Skin epidermis (tissue), 12 donors: ENCODE data around the gene HOXD9.

Source experiments
- H3K27ac ChIP-seq, 21 experiments: fragments of 200-600 bp; sonication (generic) in 11 of 21; one replicate each; pipeline ENCODE4 v1.5.0; 2020; ENCODE audit warnings: mild to moderate bottlenecking in 3 of 21, inconsistent platforms in 2 of 21, moderate library complexity in 2 of 21
- H3K4me3 ChIP-seq, 7 experiments: fragments of 200-600 bp; sonication (generic) in 2 of 7; one replicate each; pipeline ENCODE4 v1.5.0; 2020; ENCODE audit warnings: inconsistent platforms in 2 of 7, mild to moderate bottlenecking in 2 of 7, moderate library complexity in 1 of 7

The HOXD9 gene

DNA sequence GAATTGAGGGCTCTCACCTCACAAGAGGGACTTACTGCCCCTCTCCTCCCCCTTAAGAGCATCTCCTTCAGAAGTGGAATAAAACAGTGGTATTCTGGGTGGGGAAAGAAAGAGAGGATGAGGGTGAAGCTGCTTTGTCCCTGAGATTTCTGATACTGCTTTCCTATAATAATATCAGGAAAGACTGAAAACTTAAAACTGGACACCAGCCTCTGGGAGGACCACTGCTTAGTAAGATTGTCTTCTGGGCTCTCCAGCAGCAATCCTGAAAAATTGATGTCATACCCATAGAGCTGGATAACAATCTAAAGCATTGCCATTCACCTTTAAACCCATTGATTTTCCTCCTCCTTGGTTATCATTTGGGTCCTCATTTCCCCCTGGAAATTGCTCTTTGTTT, 24.1 kb downstream of the HOXD9 start:
- Histone ChIP-seq H3K27ac (no peak overlapping the region), H3K4me3 (no peak overlapping the region)

DNA sequence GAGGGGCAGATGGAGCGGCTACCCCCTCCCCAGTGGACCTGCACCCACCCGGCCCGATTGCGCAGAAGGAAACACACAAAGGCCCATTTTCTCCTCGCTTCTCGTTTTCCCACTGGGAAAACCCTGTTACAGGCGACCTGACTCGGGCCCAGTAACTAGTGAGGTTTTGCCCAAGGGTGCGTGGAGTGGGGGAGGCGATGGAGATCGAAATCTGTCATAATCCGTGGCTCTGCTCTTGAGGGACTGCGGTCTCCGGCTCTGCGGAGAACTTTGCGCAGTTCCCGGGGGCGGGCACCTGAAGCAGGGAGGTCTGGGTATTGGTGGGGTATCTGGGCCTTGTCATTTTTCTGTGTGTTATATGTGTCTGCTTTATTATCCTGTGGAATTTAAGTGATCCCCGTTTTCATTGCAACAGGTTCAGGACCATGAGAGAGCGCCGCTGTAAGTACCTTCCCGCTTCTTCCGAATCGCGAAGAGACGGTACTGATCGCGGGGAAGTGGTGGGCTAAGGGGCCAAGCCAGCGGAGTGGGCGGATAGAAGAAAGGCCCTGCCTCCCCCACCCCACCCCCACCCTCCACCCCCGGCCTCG, 24.8 kb downstream of the HOXD9 start:
- Histone ChIP-seq H3K4me3 (no peak overlapping the region), H3K27ac (no peak overlapping the region)

- H3K4me3 ChIP-seq: no peak overlapping the region
- no peak overlapping the region for H3K27ac ChIP-seq
Observed at GRCh38 chr2:176147800-176148496, 25.4 kb downstream of the HOXD9 start.

DNA sequence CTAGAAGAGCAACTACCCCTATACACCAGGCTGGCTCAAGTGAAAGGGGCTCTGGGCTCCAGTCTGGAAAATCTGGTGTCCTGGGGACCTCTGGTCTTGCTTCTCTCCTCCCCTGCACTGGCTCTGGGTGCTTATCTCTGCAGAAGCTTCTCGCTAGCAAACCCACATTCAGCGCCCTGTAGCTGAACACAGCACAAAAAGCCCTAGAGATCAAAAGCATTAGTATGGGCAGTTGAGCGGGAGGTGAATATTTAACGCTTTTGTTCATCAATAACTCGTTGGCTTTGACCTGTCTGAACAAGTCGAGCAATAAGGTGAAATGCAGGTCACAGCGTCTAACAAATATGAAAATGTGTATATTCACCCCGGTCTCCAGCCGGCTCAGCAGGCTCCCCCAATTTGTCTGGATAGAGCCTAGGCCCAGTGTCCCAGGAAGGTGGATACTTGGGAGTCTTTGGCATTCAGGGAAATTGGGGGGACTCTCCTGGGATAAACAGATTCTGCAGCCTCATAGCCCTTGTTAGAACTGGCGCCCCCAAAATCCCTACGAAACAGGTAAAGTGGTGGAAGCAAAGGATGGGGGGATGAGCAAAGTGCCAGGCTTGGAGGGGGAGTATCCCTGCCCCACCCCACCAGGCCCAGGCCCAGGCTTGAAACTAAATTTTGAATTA, 26.4 kb downstream of the HOXD9 start:
- Histone ChIP-seq H3K4me3 (no peak overlapping the region), H3K27ac (no peak overlapping the region)

DNA sequence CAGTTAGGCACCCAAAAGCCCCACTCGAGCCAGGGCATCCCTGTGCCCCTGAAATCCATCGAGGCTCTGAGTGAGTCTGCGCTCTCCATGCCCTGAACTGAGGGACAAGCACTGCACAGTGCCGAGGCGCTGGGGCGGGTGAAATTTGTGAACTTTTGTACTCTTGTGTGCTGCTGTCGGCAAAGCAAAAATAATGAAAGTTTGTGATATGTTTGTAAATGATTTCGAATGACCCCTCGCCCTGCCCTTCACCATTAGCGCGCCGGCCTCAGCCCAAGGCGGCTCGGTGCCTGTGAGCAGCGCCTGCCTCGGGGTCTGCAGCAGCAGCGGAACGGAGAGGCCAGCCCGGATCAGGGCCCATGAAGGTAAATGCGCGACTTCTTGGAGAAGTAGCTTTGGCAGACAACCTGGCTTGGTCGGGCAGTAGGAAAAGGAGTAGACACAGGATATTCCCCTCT, 27.0 kb downstream of the HOXD9 start:
- Histone ChIP-seq H3K27ac (no peak overlapping the region), H3K4me3 (no peak overlapping the region)

- no peak overlapping the region for H3K4me3 ChIP-seq
- no peak overlapping the region for H3K27ac ChIP-seq
Observed at GRCh38 chr2:176149939-176150583, 27.5 kb downstream of the HOXD9 start.

- Histone ChIP-seq H3K4me3 (peak overlapping the region in 1 of 7 experiments; percentile 37), H3K27ac (no peak overlapping the region)
Observed at GRCh38 chr2:176150584-176151441, 28.3 kb downstream of the HOXD9 start.

DNA sequence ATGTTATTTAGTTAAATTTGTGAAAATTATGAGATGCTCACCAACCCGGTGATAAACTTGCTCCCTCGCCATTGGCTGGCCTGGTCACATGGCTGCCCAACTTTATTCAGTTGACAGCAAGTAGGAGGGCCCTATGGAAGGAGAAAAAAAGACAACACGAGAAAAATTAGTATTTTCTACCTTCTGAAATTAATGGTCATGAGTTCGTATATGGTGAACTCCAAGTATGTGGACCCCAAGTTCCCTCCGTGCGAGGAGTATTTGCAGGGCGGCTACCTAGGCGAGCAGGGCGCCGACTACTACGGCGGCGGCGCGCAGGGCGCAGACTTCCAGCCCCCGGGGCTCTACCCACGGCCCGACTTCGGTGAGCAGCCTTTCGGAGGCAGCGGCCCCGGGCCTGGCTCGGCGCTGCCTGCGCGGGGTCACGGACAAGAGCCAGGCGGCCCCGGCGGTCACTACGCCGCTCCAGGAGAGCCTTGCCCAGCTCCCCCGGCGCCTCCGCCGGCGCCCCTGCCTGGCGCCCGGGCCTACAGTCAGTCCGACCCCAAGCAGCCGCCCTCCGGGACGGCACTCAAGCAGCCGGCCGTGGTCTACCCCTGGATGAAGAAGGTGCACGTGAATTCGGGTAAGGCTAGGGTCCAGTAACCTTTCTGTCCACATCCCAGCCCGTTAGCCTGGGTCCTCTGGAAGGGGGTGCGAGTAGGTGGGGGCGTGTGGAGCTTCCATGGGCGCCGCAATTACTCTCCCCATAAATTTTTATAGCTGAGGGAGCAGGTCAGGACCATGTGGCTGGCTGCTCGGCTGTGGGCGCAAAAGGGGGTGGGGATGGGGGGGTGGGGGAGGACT, 29.1 kb downstream of the HOXD9 start, which contains the start of gene HOXD4:
HOXD4 (plus strand) TSS at position 109 of the 846 bp plus-strand sequence; CDS start at position 193, 84 bp downstream.
- Histone ChIP-seq H3K4me3 (peak within 1 kb of the TSS in 6 of 7 experiments; percentile 7 to 37 (median 19)), H3K27ac (peak within 1 kb of the TSS in 2 of 21 experiments; percentile 1 to 74)

GRCh38 chr2:176152350-176153181, 30.0 kb downstream of the HOXD9 start:
- Histone ChIP-seq H3K27ac (peak overlapping the region in 1 of 21 experiments; percentile 1), H3K4me3 (peak overlapping the region in 4 of 7 experiments; percentile 7 to 37 (median 19))

DNA sequence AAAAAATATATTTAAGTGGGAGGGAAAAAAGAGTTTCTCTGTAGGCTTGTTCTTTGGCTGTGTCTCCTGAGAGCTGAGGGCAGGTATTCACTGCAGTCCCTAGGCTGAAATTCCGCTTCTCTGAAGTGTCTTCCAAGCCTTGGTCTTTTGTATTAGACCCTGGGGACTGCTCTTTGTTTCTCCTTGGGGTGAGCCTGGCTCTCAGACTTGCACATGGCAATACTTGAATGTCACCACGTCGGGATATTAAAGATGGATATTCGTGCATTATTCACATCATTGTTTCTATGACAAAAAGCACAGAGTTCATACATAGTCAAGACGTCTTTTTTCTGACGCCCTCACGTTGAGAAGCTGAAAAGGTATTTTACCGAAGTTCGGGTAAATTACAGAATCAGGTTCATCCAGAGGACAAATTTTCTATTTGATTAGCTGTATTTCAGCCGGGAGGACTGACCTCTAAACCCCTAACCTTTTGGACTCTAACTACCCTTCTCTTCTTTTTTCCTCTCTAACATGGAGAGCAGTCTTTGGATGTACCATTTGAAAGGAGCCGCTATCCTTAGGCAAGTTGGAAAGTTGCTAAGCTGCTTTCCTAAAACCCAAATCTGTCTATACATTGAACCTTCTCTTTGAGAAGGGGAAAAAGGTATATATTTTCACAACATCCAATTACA, 32.2 kb downstream of the HOXD9 start:
- Histone ChIP-seq H3K4me3 (no peak overlapping the region), H3K27ac (no peak overlapping the region)

- H3K4me3 ChIP-seq: no peak overlapping the region
- no peak overlapping the region for H3K27ac ChIP-seq
Observed at GRCh38 chr2:176155356-176156044, 33.0 kb downstream of the HOXD9 start.

- H3K27ac ChIP-seq: peak overlapping the region in 1 of 21 experiments; percentile 67
- no peak overlapping the region for H3K4me3 ChIP-seq
Observed at GRCh38 chr2:176156301-176156806, 33.8 kb downstream of the HOXD9 start.

GRCh38 chr2:176156807-176157498, 34.4 kb downstream of the HOXD9 start, which contains the start of gene HOXD3:
HOXD3 (plus strand) TSS chr2:176157307; CDS start chr2:176169115, 11,808 bp downstream.
- Histone ChIP-seq H3K27ac (peak within 1 kb of the TSS in 7 of 21 experiments; percentile 5 to 77 (median 18)), H3K4me3 (peak within 1 kb of the TSS; percentile 14 to 42 (median 30))

DNA sequence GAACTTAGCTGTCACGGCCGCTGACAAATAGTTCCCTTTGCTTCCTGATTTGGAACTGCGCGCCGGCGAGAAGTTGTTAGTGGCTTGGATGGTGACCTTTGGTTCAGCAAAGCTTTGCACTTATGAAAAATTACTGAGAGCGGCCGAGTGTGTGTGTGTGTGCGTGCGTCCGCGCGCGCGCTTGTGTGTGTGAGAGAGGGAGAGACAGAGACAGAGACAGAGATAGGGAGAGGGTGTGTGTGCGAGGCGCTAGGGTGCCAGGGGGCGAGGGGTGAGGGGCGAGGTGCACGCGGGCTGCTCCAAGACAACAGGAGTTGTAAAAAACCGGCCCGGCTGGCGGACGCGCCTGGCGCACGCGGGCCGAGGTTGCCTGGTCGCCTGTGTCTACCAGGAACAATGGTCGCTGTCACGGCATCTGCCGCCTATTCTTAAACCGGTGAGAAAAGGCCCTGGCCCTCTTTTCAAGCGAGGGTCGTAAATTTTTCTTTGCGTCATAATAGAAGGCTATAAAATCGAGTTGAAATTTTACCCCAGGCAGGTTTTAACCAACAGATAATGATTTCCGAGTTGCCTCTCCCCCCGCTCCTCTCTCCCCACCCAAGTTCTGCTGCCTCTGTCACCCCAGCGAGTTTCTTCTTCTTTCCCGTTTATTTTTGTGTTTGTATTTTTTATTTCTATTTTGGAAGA, 35.1 kb downstream of the HOXD9 start:
- H3K4me3 ChIP-seq: peak overlapping the region; percentile 14 to 42 (median 30)
- H3K27ac ChIP-seq: peak overlapping the region in 7 of 21 experiments; percentile 5 to 77 (median 18)

DNA sequence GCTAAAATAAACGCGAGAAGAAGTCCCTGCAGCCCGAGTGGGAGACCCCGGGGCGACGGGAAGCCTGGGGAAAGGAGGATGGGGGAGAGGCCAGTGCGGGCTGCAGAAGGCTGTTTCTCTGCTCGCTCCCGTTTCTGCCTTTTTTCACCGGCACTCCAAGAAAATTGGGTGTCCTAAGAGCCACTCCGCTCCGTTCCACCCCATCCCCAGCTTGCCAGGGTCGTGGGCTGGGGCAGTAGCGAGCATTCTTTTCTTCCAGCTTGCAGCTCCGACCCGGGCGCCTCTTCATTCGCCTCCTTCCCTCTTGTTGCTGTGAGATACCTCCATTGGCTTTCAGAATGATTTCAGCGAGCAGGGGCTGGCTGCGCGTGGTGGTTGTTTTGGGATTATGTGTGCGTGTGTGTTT, 35.7 kb downstream of the HOXD9 start:
- peak overlapping the region in 2 of 21 experiments; percentile 67 to 77 for H3K27ac ChIP-seq
- peak overlapping the region in 4 of 7 experiments; percentile 20 to 42 (median 32) for H3K4me3 ChIP-seq
